Measurements from ENCODE around the gene AIFM3.

AIFM3 gene

GRCh38 chr22:20992456-20993303 is 25.6 kb downstream of the AIFM3 start:
- no peaks in the 10 kb centered on the region for H3K9me3 ChIP-seq (ENCODE audit: low read depth, low read length)
- no peaks in the 10 kb centered on the region; the same call in 1 of the 2 replicates for H3K36me3 ChIP-seq (ENCODE audit: insufficient read depth, low read length)
- no peak overlapping the region for H3K27ac ChIP-seq
- no peak for DNase-seq (ENCODE audit: low read depth, low spot score)
- H3K9ac ChIP-seq (ENCODE audit: insufficient read length), result no peak overlapping the region
- no peak overlapping the region for H3K4me3 ChIP-seq
- TF ChIP-seq EZH2 (IDR thresholded peaks at IDR 0.05) (no peak), POLR2AphosphoS5 (IDR thresholded peaks at IDR 0.05; ENCODE audit: borderline replicate concordance, low read depth, low read length) (no peak), FOXP2 (optimal IDR thresholded peaks at IDR 0.05; ENCODE audit: control extremely low read depth, extremely low read length, insufficient read depth) (no peak)

GRCh38 chr22:20993304-20994127 is 26.5 kb downstream of the AIFM3 start:
- Histone ChIP-seq H3K9ac (ENCODE audit: insufficient read length) (no peak overlapping the region), H3K9me3 (ENCODE audit: low read depth, low read length) (no peaks in the 10 kb centered on the region), H3K4me3 (no peak overlapping the region), H3K27ac (no peak overlapping the region), H3K36me3 (ENCODE audit: insufficient read depth, low read length) (no peaks in the 10 kb centered on the region; the same call in 1 of the 2 replicates)
- no peak for TF ChIP-seq FOXP2 (optimal IDR thresholded peaks at IDR 0.05; ENCODE audit: control extremely low read depth, extremely low read length, insufficient read depth)
- no peak for TF ChIP-seq EZH2 (IDR thresholded peaks at IDR 0.05)
- TF ChIP-seq POLR2AphosphoS5 (IDR thresholded peaks at IDR 0.05; ENCODE audit: borderline replicate concordance, low read depth, low read length), result no peak
- DNase-seq (ENCODE audit: low read depth, low spot score), result no peak

GRCh38 chr22:20994128-20994901 is 27.3 kb downstream of the AIFM3 start:
- H3K36me3 ChIP-seq (ENCODE audit: insufficient read depth, low read length), result peaks cover 2% of the 10 kb centered on the region; the same call in 1 of the 2 replicates
- no peaks in the 10 kb centered on the region for H3K9me3 ChIP-seq (ENCODE audit: low read depth, low read length)
- no peak overlapping the region for H3K4me3 ChIP-seq
- no peak overlapping the region for H3K27ac ChIP-seq
- no peak overlapping the region for H3K9ac ChIP-seq (ENCODE audit: insufficient read length)
- TF ChIP-seq FOXP2 (optimal IDR thresholded peaks at IDR 0.05; ENCODE audit: control extremely low read depth, extremely low read length, insufficient read depth), result no peak
- no peak for TF ChIP-seq EZH2 (IDR thresholded peaks at IDR 0.05)
- no peak for TF ChIP-seq POLR2AphosphoS5 (IDR thresholded peaks at IDR 0.05; ENCODE audit: borderline replicate concordance, low read depth, low read length)
- DNase-seq (ENCODE audit: low read depth, low spot score), result no peak

- Histone ChIP-seq H3K9ac (ENCODE audit: insufficient read length) (no peak overlapping the region), H3K4me3 (no peak overlapping the region), H3K36me3 (ENCODE audit: insufficient read depth, low read length) (peaks cover 8% of the 10 kb centered on the region; the same call in 1 of the 2 replicates), H3K27ac (no peak overlapping the region), H3K9me3 (ENCODE audit: low read depth, low read length) (no peaks in the 10 kb centered on the region)
- no peak for DNase-seq (ENCODE audit: low read depth, low spot score)
- TF ChIP-seq POLR2AphosphoS5 (IDR thresholded peaks at IDR 0.05; ENCODE audit: borderline replicate concordance, low read depth, low read length) (no peak), EZH2 (IDR thresholded peaks at IDR 0.05) (no peak), FOXP2 (optimal IDR thresholded peaks at IDR 0.05; ENCODE audit: control extremely low read depth, extremely low read length, insufficient read depth) (no peak)
Observed at GRCh38 chr22:20994902-20995241, 27.8 kb downstream of the AIFM3 start.

GRCh38 chr22:20995329-20996030 is 28.4 kb downstream of the AIFM3 start:
- no peak for DNase-seq (ENCODE audit: low read depth, low spot score)
- TF ChIP-seq EZH2 (IDR thresholded peaks at IDR 0.05), result no peak
- TF ChIP-seq FOXP2 (optimal IDR thresholded peaks at IDR 0.05; ENCODE audit: control extremely low read depth, extremely low read length, insufficient read depth), result no peak
- TF ChIP-seq POLR2AphosphoS5 (IDR thresholded peaks at IDR 0.05; ENCODE audit: borderline replicate concordance, low read depth, low read length), result no peak
- no peak overlapping the region for H3K4me3 ChIP-seq
- H3K27ac ChIP-seq, result no peak overlapping the region
- H3K36me3 ChIP-seq (ENCODE audit: insufficient read depth, low read length), result peaks cover 14% of the 10 kb centered on the region; the same call in 1 of the 2 replicates
- no peaks in the 10 kb centered on the region for H3K9me3 ChIP-seq (ENCODE audit: low read depth, low read length)
- H3K9ac ChIP-seq (ENCODE audit: insufficient read length), result no peak overlapping the region

DNA sequence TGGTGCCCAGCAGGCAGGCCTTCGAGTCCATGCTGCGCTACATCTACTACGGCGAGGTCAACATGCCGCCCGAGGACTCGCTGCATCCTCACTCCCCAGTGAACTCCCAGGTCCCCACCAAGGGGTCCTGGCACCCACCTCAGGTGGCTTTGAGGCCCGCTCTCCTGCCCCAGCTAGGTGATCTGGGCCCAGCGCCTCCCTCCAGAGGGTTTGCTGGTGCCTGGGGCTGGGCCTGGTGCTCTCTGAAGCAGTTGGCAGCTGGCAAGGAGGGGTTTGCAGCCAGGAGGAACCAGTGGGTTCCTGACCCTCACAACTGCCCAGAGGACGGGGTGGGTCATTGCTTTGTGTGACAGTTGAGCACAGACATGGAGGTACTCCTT is 29.0 kb downstream of the AIFM3 start:
- Histone ChIP-seq H3K9me3 (ENCODE audit: low read depth, low read length) (no peaks in the 10 kb centered on the region), H3K9ac (ENCODE audit: insufficient read length) (no peak overlapping the region), H3K36me3 (ENCODE audit: insufficient read depth, low read length) (peaks cover 15% of the 10 kb centered on the region; the same call in 1 of the 2 replicates), H3K27ac (no peak overlapping the region), H3K4me3 (no peak overlapping the region)
- no peak for DNase-seq (ENCODE audit: low read depth, low spot score)
- TF ChIP-seq EZH2 (IDR thresholded peaks at IDR 0.05) (no peak), POLR2AphosphoS5 (IDR thresholded peaks at IDR 0.05; ENCODE audit: borderline replicate concordance, low read depth, low read length) (no peak), FOXP2 (optimal IDR thresholded peaks at IDR 0.05; ENCODE audit: control extremely low read depth, extremely low read length, insufficient read depth) (no peak)
